HG03469 (cell line): ENCODE measurements around the gene ARL17A.
"Not testable (repeated sequence)": the region's sequence is repeated elsewhere in the genome, so short reads cannot be mapped to it uniquely, and the experiment has no call there.

ENCODE experiments used
- ATAC-seq: cut with Tn5 transposase; IDR thresholded peaks from one replicate; pipeline ENCODE4 v1.9.1; 2021; ENCODE audit warnings: mild to moderate bottlenecking, moderate library complexity, moderate number of reproducible peaks; ENCODE audit not compliant: unreplicated experiment

Gene ARL17A

GRCh38 chr17:46579083-46580075 is at the start of gene ARL17A:
ARL17A (minus strand) TSS chr17:46579691; CDS start chr17:46576322, 3,369 bp downstream.
- peak; percentile 88 for ATAC-seq

- not testable (repeated sequence) for ATAC-seq
Measured at GRCh38 chr17:46628753-46629436, 49.4 kb upstream of the ARL17A start.

- not testable (repeated sequence) for ATAC-seq
Measured at GRCh38 chr17:46627452-46627851, 48.0 kb upstream of the ARL17A start.

- not testable (repeated sequence) for ATAC-seq
Measured at GRCh38 chr17:46624726-46625125, 45.2 kb upstream of the ARL17A start.

- ATAC-seq = not testable (repeated sequence)
Measured at GRCh38 chr17:46623790-46624189, 44.3 kb upstream of the ARL17A start.

GRCh38 chr17:46618975-46619374 is 39.5 kb upstream of the ARL17A start:
- ATAC-seq = not testable (repeated sequence)

GRCh38 chr17:46617121-46617520 is 37.6 kb upstream of the ARL17A start:
- ATAC-seq = not testable (repeated sequence)

- ATAC-seq = not testable (repeated sequence)
Measured at GRCh38 chr17:46613876-46614275, 34.4 kb upstream of the ARL17A start.

- ATAC-seq = not testable (repeated sequence)
Measured at GRCh38 chr17:46611304-46611703, 31.8 kb upstream of the ARL17A start.

GRCh38 chr17:46603125-46603524 is 23.6 kb upstream of the ARL17A start:
- ATAC-seq = peak; percentile 59

- ATAC-seq = not testable (repeated sequence)
Measured at GRCh38 chr17:46600767-46601166, 21.3 kb upstream of the ARL17A start.

GRCh38 chr17:46598344-46598931 is 18.9 kb upstream of the ARL17A start:
- ATAC-seq = peak; percentile 48

- not testable (repeated sequence) for ATAC-seq
Measured at GRCh38 chr17:46591332-46591731, 11.8 kb upstream of the ARL17A start.

- ATAC-seq = peak; percentile 51
Measured at GRCh38 chr17:46590157-46591146, 11.0 kb upstream of the ARL17A start, which contains the start of gene NSF. NSF (plus strand) TSS chr17:46590669; CDS start chr17:46590776, 107 bp downstream.

- ATAC-seq = not testable (repeated sequence)
Measured at GRCh38 chr17:46585444-46585843, 6.0 kb upstream of the ARL17A start.

- not testable (repeated sequence) for ATAC-seq
Measured at GRCh38 chr17:46580082-46580481, 591 bp upstream of the ARL17A start.

- not testable (repeated sequence) for ATAC-seq
Measured at GRCh38 chr17:46571796-46572195, 7.7 kb downstream of the ARL17A start.

- ATAC-seq = not testable (repeated sequence)
Measured at GRCh38 chr17:46566980-46567379, 12.5 kb downstream of the ARL17A start.

GRCh38 chr17:46566284-46566683 is 13.2 kb downstream of the ARL17A start:
- ATAC-seq = not testable (repeated sequence)

GRCh38 chr17:46560048-46560447 is 19.4 kb downstream of the ARL17A start:
- not testable (repeated sequence) for ATAC-seq
